GM18502 (cell line): ENCODE results near the gene FMO4.
"Not testable (repeated sequence)": the region's sequence is repeated elsewhere in the genome, so short reads cannot be mapped to it uniquely, and the experiment has no call there.

Experiments
- ATAC-seq: cut with Tn5 transposase; IDR thresholded peaks from one replicate; pipeline ENCODE4 v1.9.1; 2021; ENCODE audit warnings: mild to moderate bottlenecking; ENCODE audit not compliant: unreplicated experiment, poor library complexity

The FMO4 gene

GRCh38 chr1:171313835-171314320 lies at the start of gene FMO4:
TSS of gene FMO4 (plus strand) at chr1:171314183. CDS start at chr1:171319826, 5,643 bp downstream.
- ATAC-seq, result peak; percentile 100

DNA sequence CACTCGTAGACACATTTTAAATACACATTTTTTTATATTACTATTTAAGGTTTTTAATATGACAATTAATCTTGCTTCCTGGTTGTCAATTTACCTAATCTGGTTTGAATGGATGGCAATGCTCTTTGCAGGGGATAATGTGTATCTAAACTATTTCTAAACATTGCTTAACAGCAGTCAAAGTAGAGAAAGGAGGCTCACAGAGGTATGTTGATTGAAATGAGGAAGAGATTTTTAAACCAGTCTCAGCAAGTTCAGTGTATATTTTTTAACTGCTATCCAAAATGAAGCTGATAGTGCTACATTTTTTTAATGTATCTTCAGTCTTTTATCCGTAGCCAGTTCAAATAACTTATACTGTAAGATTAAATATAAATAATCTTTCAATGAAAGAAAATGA lies 48.3 kb upstream of the FMO4 start:
- no peak for ATAC-seq

- ATAC-seq, result no peak
Observed at GRCh38 chr1:171266930-171267329, 47.1 kb upstream of the FMO4 start.

- no peak for ATAC-seq
Observed at GRCh38 chr1:171267391-171267790, 46.6 kb upstream of the FMO4 start.

- ATAC-seq, result no peak
Observed at GRCh38 chr1:171270806-171271205, 43.2 kb upstream of the FMO4 start.

DNA sequence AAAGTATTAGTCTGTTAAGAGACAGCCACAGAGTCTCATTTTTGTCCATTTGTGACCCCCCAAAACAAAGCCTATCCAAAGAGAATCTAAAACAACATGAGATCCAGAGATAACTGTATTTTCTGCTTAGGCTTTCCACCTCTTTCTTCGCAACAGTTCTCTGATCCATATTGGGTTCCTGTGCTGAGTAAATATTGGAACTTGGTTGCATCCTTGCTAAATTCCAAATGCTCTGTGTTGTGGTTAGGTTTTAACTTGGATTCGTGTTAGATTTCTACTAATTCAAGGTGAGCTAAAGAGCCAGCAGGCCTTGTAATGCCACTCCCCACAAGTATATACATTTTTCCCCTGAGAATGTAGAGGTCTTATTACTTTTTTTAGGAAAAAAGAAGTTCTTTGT lies 36.4 kb upstream of the FMO4 start:
- no peak for ATAC-seq

DNA sequence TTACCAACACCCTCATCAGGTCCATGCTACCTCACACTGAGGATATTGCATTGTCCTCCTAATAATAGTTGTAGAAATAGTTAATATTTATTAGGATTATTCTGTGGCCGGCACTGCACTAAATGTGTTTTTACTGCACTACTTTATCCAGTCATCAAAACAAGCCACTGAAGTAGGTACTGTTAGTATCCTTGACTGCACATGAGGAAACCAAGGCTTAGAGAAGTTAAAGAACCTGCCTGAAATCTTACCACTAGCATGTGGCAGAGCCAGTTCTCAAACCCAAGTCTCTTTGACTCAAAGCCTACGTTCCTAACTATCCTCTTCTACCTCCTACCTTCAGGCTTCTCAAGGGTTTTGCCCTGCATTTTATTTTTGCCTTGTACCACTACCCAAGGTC lies 34.7 kb upstream of the FMO4 start:
- ATAC-seq, result no peak

DNA sequence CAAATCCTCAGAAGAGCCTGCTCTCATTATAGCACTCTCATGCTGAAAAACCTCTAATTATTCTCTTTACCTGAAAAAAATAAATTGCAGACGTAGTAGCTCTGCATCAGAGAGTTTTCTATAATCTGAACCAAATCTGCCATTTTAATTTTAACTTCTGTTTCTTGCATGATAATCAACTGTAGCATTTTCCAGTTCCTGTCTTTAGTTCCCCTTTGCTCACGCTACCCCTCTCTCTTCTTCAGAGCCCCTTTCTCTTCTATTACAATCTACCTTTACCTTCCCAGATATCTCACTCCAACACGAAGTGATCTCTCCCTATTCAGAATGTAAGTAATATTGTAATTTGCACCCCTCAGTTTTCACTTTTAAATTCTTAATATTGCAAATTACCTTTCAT lies 34.3 kb upstream of the FMO4 start:
- ATAC-seq, result no peak

DNA sequence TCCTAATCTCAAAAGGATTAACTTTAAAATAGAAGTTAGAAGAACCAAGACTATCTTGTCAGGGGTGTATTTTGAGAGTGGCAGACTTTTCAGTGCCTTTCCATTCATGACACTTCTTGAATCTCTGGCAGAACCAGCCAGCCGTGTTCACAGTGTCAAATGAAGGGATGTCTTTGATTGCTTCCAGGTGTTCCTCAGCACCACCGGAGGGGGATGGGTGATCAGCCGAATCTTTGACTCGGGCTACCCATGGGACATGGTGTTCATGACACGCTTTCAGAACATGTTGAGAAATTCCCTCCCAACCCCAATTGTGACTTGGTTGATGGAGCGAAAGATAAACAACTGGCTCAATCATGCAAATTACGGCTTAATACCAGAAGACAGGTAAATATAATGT lies 33.4 kb upstream of the FMO4 start:
- no peak for ATAC-seq

DNA sequence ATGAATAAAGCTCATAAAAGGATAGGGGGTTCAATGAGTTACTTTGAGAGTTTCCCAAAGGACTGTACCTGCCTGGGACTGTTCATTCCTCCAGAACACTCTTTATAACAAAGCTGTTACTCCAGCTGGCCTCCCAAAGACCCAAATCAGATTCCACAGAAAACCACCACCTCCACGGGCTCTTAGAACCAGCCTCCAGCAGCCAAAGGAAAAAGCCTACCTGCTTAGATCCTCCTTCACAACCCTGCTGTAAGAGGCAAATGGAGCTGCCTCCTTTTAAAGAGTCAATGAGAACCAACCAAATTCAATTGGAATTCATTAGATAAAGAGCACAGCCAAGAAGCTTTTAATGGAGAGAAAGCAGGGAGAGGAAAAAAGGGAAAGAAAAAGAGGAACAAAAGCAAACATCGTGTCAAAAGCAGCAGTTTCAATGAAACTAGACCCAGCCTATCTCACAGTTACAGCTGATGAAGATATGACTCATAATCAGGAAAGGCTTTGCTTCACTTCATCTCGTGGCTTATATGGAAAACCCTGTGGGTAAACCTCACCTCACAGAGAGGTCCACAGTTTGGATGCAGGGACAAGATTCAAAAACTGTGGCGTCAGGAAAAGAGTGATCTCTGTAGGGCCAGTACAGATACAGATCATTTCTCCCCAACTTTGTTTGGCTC lies 27.8 kb upstream of the FMO4 start:
- ATAC-seq, result peak; percentile 87

DNA sequence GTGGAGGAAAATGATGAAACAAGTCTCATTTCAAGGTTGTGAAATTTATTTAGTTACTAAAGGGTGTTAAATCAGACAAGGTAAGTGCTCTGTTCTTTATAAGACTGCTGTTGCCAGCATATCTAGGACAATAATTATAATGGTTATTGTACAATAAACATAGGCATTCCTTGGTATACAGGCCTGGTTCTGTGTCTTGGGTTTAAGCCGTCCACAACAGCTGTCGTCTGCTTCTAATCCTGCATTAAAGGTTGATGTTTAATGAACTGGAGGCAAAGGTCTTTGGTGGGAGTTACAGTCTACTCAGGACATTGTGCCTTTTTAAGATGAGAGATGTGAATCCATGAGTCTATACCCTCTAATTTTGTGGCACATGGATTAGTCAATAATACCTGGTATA lies 23.4 kb upstream of the FMO4 start:
- no peak for ATAC-seq

DNA sequence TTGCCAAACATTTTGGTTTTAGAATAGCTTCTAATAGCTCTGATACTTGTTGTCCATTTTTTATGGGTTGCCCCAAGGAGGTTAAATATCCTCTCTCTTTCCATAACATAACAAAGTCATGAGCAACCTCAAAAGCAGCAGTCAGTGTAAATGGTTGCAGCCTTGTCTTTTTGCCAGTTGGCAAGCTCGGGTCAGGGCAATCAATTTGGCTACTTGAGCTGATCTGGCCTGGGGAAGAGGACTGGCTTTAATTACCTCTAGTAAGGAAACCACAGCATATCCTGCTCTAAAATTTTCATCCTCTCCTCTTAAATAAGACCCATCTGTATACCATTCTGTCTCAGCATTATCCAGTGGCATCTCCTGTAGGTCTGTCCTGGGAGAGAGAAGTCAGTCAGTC lies 21.2 kb upstream of the FMO4 start:
- ATAC-seq, result no peak

- not testable (repeated sequence) for ATAC-seq
Observed at GRCh38 chr1:171295383-171295782, 18.6 kb upstream of the FMO4 start.

DNA sequence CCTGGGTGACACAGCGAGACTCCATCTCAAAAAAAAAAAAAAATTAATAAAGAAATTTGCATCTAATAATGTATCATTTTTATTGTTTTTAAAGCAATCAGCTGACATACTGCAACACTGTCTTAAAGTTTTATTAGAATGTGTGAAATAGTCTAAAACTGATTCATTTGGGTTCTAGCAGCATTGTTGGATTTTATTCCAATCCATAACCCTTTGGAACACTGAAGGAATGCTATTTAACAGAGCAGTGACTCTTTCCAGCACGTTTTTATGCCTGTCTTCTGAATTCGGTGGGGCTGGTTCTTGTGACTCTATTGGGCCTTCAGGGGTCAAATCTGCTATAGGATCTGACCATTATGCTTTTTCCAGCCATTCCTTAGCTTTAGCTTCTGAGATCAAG lies 18.2 kb upstream of the FMO4 start:
- no peak for ATAC-seq

DNA sequence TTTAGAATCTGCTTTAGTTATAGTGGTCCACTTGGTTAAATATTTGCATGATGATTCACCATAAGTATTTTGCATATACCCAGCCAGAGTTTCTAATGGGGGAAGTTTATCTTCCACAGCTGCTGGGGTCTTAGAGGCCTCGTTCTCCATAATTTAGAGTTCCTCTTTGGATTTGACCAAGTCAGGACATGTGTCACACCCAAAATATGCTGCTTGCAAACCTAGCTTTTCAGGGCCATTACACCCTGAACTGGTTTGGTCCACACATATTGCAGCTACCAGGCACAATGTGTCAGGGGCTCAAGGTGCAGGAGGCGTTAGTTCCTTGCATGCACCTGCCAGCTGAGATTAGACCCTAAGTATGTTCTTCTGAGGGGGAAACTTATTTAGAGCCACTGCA lies 17.1 kb upstream of the FMO4 start:
- no peak for ATAC-seq

- no peak for ATAC-seq
Observed at GRCh38 chr1:171298696-171299095, 15.3 kb upstream of the FMO4 start.

DNA sequence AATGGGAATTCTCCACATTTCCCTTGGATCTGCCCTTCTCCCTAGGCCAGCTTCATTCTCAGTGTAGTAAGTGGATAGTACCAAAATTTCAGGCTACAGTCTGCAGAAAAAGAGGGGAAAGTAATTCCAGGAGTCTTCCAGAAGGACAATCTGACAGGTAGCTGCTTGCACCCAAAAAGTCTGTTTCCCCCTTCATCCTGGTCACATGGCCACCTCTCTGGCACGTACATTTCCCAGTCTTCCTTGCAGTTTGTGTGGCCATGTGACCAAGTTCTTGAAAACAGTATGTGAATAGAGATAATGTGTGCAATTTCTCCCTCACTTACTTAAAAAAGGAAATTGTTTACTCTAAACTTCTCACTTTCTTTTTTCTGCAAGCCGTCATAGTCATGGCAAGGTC lies 14.6 kb upstream of the FMO4 start:
- ATAC-seq, result no peak

GRCh38 chr1:171300401-171300800 lies 13.6 kb upstream of the FMO4 start:
- ATAC-seq, result no peak

DNA sequence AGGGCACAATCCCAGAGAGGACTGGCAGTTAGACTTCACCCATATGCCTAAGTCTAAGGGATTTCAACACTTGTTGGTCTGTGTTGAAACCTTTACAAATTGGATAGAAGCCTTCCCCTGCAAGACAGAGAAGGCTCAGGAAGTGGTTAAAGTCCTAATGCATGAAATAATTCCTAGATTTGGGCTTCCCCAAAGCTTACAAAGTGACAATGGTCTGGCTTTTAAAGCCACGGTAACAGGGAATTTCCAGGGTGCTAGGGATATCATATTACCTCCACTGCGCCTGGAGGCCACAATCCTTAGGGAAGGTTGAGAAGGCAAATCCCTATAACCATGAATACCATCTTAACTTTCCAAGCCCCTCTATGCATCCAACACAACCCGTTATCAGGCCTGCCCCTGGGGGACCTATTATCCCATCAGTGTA lies 3.3 kb upstream of the FMO4 start:
- ATAC-seq, result no peak

GRCh38 chr1:171311771-171312558 lies 2.0 kb upstream of the FMO4 start:
- ATAC-seq, result no peak

GRCh38 chr1:171313319-171313834 lies 606 bp upstream of the FMO4 start:
- peak; percentile 65 for ATAC-seq

DNA sequence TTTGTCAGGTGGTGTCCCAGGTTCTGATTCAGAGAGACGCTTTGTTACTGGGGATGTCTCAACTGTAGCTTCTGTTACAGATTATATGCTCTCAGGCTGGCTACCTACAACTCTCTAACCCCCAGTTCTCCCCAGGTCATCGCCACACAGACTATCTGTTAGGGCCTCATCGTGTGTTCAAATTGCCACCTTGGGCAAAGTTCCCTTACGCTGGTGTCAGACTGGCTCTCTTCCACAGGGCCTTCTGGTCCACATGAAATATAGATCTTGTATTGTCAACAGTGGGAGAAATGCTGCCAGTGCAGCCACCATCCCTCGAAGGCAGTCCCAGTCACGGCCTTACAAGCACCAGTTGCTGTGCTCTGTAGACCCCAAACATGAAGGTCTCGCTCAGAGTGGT lies 15.3 kb downstream of the FMO4 start:
- ATAC-seq, result no peak
